ENCODE measurements around the gene TRIM46.

DNA sequence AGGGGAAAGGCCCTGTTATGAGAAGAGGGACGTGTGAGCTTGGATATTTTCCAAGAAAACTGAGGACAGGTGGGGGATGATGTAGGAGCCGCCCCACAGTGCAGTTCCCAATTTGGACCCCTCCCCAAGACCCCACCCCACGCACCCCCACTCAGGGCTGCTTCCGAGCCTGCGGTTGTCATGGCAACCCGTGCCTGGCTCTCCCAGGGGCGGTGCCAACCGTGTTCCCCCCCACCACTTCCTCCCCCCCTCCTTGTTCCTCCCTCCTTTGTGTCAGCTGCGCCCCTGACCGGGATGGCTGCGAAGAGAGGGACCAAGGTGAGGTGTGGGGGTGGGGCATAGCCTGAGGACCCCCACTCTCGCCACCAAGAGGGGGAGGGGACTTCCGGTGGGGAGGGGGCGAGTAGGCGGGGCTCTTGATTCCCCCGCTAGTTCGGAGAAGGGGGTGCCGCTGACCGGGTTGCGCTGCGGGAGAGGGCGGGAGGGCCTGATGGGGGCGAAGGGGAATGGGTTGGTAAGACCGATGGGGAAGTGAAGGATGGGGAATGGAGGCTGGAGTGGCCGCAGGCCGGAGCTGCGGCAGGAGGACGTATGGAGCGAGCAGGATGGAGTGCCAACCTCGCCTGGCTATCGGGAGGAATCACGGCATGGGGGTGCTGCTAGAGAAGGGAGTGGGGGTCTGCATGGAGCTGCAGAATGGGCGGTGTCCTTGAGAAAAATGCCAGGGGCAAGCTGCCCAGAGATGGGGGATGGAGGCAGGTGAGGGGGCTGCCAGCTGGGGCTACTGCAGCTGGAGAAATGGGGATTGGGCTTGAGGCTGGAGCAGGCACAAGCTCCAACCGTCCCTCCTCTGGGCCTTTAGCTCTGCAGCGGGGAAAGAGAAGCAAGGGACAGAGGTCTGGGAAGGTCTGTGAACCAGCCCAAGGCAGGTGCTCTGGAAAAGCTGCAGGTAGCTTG lies 953 bp downstream of the TRIM46 start:
- TF ChIP-seq, protein P1, sequence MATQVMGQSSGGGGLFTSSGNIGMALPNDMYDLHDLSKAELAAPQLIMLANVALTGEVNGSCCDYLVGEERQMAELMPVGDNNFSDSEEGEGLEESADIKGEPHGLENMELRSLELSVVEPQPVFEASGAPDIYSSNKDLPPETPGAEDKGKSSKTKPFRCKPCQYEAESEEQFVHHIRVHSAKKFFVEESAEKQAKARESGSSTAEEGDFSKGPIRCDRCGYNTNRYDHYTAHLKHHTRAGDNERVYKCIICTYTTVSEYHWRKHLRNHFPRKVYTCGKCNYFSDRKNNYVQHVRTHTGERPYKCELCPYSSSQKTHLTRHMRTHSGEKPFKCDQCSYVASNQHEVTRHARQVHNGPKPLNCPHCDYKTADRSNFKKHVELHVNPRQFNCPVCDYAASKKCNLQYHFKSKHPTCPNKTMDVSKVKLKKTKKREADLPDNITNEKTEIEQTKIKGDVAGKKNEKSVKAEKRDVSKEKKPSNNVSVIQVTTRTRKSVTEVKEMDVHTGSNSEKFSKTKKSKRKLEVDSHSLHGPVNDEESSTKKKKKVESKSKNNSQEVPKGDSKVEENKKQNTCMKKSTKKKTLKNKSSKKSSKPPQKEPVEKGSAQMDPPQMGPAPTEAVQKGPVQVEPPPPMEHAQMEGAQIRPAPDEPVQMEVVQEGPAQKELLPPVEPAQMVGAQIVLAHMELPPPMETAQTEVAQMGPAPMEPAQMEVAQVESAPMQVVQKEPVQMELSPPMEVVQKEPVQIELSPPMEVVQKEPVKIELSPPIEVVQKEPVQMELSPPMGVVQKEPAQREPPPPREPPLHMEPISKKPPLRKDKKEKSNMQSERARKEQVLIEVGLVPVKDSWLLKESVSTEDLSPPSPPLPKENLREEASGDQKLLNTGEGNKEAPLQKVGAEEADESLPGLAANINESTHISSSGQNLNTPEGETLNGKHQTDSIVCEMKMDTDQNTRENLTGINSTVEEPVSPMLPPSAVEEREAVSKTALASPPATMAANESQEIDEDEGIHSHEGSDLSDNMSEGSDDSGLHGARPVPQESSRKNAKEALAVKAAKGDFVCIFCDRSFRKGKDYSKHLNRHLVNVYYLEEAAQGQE (IDR thresholded peaks at IDR 0.05; ENCODE audit: low read depth), result no peak
- TF ChIP-seq YY1 (IDR thresholded peaks at IDR 0.05; ENCODE audit: low read depth) (no peak), EP300 (IDR thresholded peaks at IDR 0.05; ENCODE audit: borderline replicate concordance) (no peak), EGR1 (IDR thresholded peaks at IDR 0.05) (no peak), ZBTB7A (IDR thresholded peaks at IDR 0.05; ENCODE audit: low read depth) (peak; percentile 38; the same call in 1 of the 2 replicates), RAD21 (IDR thresholded peaks at IDR 0.05; ENCODE audit: low read depth) (no peak), TAF1 (IDR thresholded peaks at IDR 0.05; ENCODE audit: low read depth) (no peak), CREB1 (IDR thresholded peaks at IDR 0.05; ENCODE audit: low read depth) (no peak), CEBPB (IDR thresholded peaks at IDR 0.05) (no peak), TEAD4 (IDR thresholded peaks at IDR 0.05) (no peak), FOXM1 (IDR thresholded peaks at IDR 0.05; ENCODE audit: borderline replicate concordance, low read depth) (no peak), TCF12 (IDR thresholded peaks at IDR 0.05; ENCODE audit: low read depth) (no peak)
- TF ChIP-seq, protein P2, sequence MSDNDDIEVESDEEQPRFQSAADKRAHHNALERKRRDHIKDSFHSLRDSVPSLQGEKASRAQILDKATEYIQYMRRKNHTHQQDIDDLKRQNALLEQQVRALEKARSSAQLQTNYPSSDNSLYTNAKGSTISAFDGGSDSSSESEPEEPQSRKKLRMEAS (IDR thresholded peaks at IDR 0.05), result no peak

Measured in Ishikawa (cell line).